Measurements from ENCODE around the gene STIMATE.

Gene STIMATE

DNA sequence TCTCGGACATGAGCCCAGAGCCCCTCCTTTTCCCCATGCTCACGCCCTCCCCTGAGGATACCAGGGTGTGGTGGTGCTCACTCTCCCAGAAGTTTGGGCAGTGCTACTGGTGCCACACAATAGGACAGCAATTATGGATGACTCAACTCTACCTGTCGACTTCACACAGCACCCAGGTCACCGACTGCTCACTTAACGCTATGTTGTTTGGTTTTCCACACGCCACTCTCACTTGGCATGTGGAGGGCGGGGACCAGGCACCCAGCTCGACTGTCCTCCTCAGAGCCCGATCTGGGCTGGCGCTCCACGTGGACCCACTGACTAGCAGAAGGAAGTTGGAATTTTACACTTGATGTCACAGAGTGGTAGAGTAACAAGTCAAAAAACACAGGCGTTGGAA, 30.9 kb downstream of the STIMATE start:
- H3K27ac ChIP-seq, result no peak overlapping the region
- TF ChIP-seq, protein P1, sequence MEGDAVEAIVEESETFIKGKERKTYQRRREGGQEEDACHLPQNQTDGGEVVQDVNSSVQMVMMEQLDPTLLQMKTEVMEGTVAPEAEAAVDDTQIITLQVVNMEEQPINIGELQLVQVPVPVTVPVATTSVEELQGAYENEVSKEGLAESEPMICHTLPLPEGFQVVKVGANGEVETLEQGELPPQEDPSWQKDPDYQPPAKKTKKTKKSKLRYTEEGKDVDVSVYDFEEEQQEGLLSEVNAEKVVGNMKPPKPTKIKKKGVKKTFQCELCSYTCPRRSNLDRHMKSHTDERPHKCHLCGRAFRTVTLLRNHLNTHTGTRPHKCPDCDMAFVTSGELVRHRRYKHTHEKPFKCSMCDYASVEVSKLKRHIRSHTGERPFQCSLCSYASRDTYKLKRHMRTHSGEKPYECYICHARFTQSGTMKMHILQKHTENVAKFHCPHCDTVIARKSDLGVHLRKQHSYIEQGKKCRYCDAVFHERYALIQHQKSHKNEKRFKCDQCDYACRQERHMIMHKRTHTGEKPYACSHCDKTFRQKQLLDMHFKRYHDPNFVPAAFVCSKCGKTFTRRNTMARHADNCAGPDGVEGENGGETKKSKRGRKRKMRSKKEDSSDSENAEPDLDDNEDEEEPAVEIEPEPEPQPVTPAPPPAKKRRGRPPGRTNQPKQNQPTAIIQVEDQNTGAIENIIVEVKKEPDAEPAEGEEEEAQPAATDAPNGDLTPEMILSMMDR (conservative IDR thresholded peaks at IDR 0.05), result no peak

DNA sequence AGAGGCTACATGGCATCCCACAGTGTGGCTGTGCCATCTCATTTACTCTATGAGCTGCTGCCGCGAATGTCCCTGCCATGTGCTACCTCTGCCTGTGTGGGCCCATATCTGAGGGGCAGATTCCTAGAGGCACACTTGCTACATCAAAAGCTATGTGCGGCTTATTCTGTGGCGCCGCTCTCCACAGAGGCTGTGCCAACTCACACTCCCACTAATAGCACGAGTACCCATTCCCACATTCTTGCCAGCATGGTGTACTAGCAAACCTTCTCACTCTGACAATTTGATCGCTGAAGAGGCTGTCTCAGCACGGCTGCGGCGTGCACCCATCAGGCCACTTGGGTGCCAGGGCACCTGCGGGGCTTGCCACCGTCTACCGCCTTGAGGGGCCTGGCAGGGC, 31.4 kb downstream of the STIMATE start:
- H3K27ac ChIP-seq, result no peak overlapping the region
- TF ChIP-seq, protein P1 (conservative IDR thresholded peaks at IDR 0.05), result no peak

DNA sequence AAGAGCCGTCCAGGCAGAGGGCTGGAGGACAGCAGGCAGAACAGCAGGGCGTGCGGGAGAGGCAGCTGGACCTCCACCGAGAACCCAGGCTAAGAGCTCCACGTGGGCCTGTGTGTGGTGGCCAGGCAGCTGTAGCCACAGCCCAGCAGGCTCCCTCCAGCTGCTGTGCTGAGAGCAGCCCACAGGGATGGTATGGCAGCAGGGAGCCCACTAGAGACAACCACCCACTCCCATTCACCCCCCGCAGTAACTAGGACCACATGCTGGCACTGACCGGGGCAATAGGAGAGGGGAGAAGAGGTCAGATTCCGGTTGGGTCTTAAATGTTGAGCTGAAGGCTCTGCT, 37.0 kb downstream of the STIMATE start:
- no peak overlapping the region for H3K27ac ChIP-seq
- TF ChIP-seq, protein P1 (conservative IDR thresholded peaks at IDR 0.05), result no peak

DNA sequence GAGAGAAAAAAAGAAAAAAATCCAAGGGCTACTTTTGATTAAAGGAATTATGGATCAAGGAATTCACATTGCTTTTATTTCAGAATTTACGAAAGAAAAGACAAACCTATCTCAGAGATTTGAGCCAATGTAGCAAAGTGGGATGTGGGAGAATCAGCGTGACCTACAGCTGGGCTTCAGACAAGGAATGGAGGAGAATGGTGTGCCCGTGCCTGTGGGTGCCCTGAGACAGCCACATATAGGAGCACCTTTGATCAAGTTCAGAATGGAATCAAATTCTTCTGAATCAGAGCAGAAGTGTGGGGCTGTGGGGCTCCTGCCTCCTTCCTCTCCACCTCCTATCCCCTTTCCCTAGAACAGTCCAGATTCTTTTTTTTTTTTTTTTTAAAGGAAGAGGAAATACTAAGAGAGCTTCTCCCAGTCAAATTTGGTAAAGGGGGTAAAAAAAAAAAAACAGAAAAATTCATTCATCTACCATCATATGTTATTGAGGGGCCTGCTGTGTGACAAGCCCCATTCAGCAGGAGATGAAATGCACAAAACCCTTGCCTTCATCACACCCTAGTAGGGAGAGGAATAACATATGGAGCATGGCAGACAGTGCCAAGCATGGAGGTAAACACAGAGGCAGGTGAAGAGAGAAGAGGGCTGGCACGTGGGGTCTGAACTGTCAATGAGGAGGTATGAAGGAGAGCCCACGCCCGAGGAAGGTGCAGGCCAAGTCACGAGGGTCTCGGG, 37.5 kb downstream of the STIMATE start:
- TF ChIP-seq, protein P1 (conservative IDR thresholded peaks at IDR 0.05), result no peak

DNA sequence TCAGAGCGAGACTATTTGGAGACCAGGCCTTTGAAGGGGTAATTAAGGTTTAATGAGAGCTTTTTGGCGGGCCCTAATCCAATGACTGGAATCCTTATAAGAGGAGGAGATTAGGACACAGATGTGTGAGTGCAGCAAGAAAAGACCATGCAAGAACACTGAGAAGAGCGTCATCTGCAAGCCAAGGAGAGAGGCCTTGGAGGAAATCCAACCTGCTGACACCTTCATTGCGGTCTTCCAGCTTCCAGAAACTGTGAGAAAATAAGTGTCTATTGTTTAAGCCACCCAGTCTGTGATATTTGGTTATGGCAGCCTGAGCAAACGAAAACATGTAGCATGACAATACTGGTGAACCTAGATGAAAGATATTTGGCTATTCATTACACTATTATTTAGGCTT, 39.5 kb downstream of the STIMATE start:
- no peak overlapping the region for H3K27ac ChIP-seq

More for the DNA sequence above, 37.5 kb downstream of the STIMATE start:
- no peak overlapping the region for H3K27ac ChIP-seq

DNA sequence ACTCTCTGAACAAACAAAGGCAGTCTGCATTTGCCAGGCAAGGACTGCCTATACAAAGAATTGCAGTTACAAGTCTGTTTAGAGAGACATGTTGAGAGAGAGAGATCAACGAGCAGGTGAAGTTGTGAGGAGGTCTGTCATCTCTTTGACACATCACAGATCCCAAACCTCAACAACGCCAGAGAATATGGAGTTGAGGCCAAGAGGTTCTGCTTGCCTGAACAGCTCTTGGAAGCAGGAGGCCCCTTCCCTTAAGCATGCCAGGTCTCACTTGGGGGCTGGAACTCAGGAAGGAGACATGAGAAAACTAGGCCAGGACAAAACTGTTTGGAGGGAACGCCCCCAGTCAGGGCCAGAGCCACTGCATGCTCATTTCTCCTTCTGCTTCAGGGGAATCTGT, 40.2 kb downstream of the STIMATE start:
- H3K27ac ChIP-seq, result no peak overlapping the region
- TF ChIP-seq, protein P1 (conservative IDR thresholded peaks at IDR 0.05), result no peak

More for the DNA sequence above, 39.5 kb downstream of the STIMATE start:
- TF ChIP-seq, protein P1 (conservative IDR thresholded peaks at IDR 0.05), result no peak

DNA sequence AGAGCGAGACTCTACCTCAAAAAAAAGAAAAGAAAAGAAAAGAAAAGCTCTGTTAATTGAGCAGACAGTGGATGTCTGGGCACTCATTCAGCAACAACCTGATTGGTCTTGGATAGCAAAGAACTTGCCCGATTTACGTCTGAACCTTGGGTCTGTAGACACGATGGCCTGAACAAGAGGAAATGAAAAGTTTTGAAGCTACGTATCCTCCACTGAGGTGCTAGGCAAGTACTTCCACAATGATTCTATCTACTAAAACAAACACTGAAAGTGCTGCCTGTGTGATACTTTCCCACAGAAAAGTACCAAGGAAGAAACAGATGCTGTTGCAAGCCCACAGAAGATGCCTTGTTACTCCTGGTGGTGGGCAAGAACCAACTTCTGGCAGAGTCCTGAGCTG, 40.7 kb downstream of the STIMATE start:
- H3K27ac ChIP-seq, result no peak overlapping the region
- TF ChIP-seq, protein P1 (conservative IDR thresholded peaks at IDR 0.05), result no peak

Measured in VCaP (cell line).